Neural cell (in vitro differentiated cells): Measurements from ENCODE around the gene TEDC1. TPM values are rescaled to one million over a fixed set of nuclear protein-coding genes. Genes with fewer than 3 reads are reported as not detected.

Experiments used
- H2AFZ ChIP-seq: fragments of 200-600, 300-800 bp; sonication (generic), shearing (Covaris generic); 2 replicates; pipeline ENCODE4 v1.6.0; 2014; ENCODE audit warnings: low read depth, mild to moderate bottlenecking, antibody characterized with exemption, low read length, moderate library complexity
- H3F3A ChIP-seq: fragments of 200-600 bp; shearing (Covaris generic); 2 replicates; pipeline ENCODE4 v1.6.1; 2016; ENCODE audit warnings: mild to moderate bottlenecking, moderate library complexity, mixed read lengths, antibody characterized with exemption, low read length; ENCODE audit not compliant: insufficient read depth, poor library complexity, severe bottlenecking
- H3K27ac ChIP-seq: fragments of 200-600, 300-800 bp; sonication (generic), shearing (Covaris generic); 2 replicates; pipeline ENCODE4 v1.5.1; 2014; ENCODE audit warnings: mild to moderate bottlenecking, low read length, moderate library complexity
- H3K27me3 ChIP-seq: fragments of 300-800, 200-600 bp; sonication (generic), shearing (Covaris generic); 2 replicates; pipeline ENCODE4 v1.6.0; 2014; ENCODE audit warnings: mild to moderate bottlenecking, low read depth, low read length, moderate library complexity; ENCODE audit not compliant: insufficient read depth
- H3K36me3 ChIP-seq: fragments of 300-800, 200-600 bp; sonication (generic), shearing (Covaris generic); 2 replicates; pipeline ENCODE4 v1.5.1; 2014; ENCODE audit warnings: mild to moderate bottlenecking, antibody characterized with exemption, low read length, moderate library complexity; ENCODE audit not compliant: insufficient read depth
- H3K4me2 ChIP-seq: fragments of 300-800, 200-600 bp; sonication (generic), shearing (Covaris generic); 2 replicates; pipeline ENCODE4 v1.6.0; 2014; ENCODE audit warnings: mild to moderate bottlenecking, low read length
- H3K4me3 ChIP-seq: fragments of 300-800, 200-600 bp; sonication (generic), shearing (Covaris generic); 2 replicates; pipeline ENCODE4 v1.5.1; 2014; ENCODE audit warnings: mild to moderate bottlenecking, low read length, moderate library complexity
- H3K79me2 ChIP-seq: fragments of 200-600 bp; shearing (Covaris generic); replicated peaks from 2 replicates; pipeline ENCODE4 v1.6.0; 2014; ENCODE audit warnings: mild to moderate bottlenecking, low read length, moderate library complexity; ENCODE audit not compliant: insufficient read depth
- H3K9ac ChIP-seq: fragments of 300-800, 200-600 bp; sonication (generic), shearing (Covaris generic); 2 replicates; pipeline ENCODE4 v1.6.1; 2016; ENCODE audit warnings: mild to moderate bottlenecking, low read length, mixed read lengths
- H3K9me2 ChIP-seq: fragments of 200-600 bp; shearing (Covaris generic); 2 replicates; pipeline ENCODE4 v1.6.1; 2016; ENCODE audit warnings: mild to moderate bottlenecking, low read length, mixed read lengths; ENCODE audit not compliant: insufficient read depth
- H3K9me3 ChIP-seq: fragments of 200-600, 300-800 bp; sonication (generic), shearing (Covaris generic); 2 replicates; pipeline ENCODE4 v1.6.1; 2016; ENCODE audit warnings: mild to moderate bottlenecking, mixed run types, low read length, moderate library complexity, mixed read lengths
- H4K20me1 ChIP-seq: fragments of 200-600 bp; shearing (Covaris generic); 2 replicates; pipeline ENCODE4 v1.6.1; 2016; ENCODE audit warnings: mild to moderate bottlenecking, mixed run types; ENCODE audit not compliant: insufficient read depth
- CTCF ChIP-seq: fragments of 450-650 bp; IDR thresholded peaks from 2 replicates; pipeline ENCODE4 v1.5.1; 2014; ENCODE audit warnings: antibody characterized with exemption, mild to moderate bottlenecking, moderate library complexity; ENCODE audit not compliant: poor library complexity, severe bottlenecking
- EP300 ChIP-seq: fragments of 450-650 bp; conservative IDR thresholded peaks from 2 replicates; pipeline ENCODE4 v1.6.1; 2014; ENCODE audit warnings: antibody characterized with exemption, mild to moderate bottlenecking, moderate library complexity; ENCODE audit not compliant: poor library complexity, severe bottlenecking
- EZH2 ChIP-seq: fragments of 200-600, 300-800 bp; shearing (Covaris generic), sonication (generic); IDR thresholded peaks from 2 replicates; pipeline ENCODE4 v1.6.1; 2014; ENCODE audit warnings: antibody characterized with exemption, low read length, borderline replicate concordance, mild to moderate bottlenecking; ENCODE audit not compliant: insufficient read depth, poor library complexity, severe bottlenecking
- MXI1 ChIP-seq: fragments of 450-650 bp; conservative IDR thresholded peaks from 2 replicates; pipeline ENCODE4 v1.6.1; 2014; ENCODE audit warnings: antibody characterized with exemption, mild to moderate bottlenecking; ENCODE audit not compliant: poor library complexity, severe bottlenecking
- POLR2AphosphoS5 ChIP-seq: IDR thresholded peaks from 2 replicates; pipeline ENCODE4 v1.6.1; 2012
- RAD21 ChIP-seq: fragments of 450-650 bp; conservative IDR thresholded peaks from 2 replicates; pipeline ENCODE4 v1.6.1; 2014; ENCODE audit warnings: antibody characterized with exemption, mild to moderate bottlenecking, moderate library complexity
- REST ChIP-seq: IDR thresholded peaks from 2 replicates; pipeline ENCODE4 v1.6.1; 2012; ENCODE audit warnings: borderline replicate concordance
- SMC3 ChIP-seq: fragments of 450-650 bp; conservative IDR thresholded peaks from 2 replicates; pipeline ENCODE4 v1.6.1; 2014; ENCODE audit warnings: antibody characterized with exemption, mild to moderate bottlenecking, moderate library complexity; ENCODE audit not compliant: poor library complexity
- TAF1 ChIP-seq: IDR thresholded peaks from 2 replicates; pipeline ENCODE4 v1.6.1; 2012; ENCODE audit warnings: low read depth
- polyA plus RNA-seq: library from polyadenylated mRNA; depleted of rRNA; stranded (reverse); fragments of >200 nt; gene quantifications from 2 replicates; pipeline ENCODE4 v1.2.3, GENCODE V29; 2014

TEDC1 gene
- polyA plus RNA-seq, 1 donor from 2014 or later: 18.9 TPM

- no peaks in the 10 kb centered on the region for H3F3A ChIP-seq
- H2AFZ ChIP-seq: no peak overlapping the region
- no peak overlapping the region for H3K9ac ChIP-seq
- H3K4me3 ChIP-seq: no peak overlapping the region
- H3K9me3 ChIP-seq: no peaks in the 10 kb centered on the region
- no peaks in the 10 kb centered on the region for H3K36me3 ChIP-seq
- no peak overlapping the region for H3K4me2 ChIP-seq
- no peaks in the 10 kb centered on the region for H3K27me3 ChIP-seq
- no peaks in the 10 kb centered on the region for H3K9me2 ChIP-seq
- no peaks in the 10 kb centered on the region for H4K20me1 ChIP-seq
- TF ChIP-seq TAF1: no peak
- no peak for TF ChIP-seq RAD21
- TF ChIP-seq SMC3: no peak
- no peak for TF ChIP-seq REST
- TF ChIP-seq MXI1: no peak
- no peak for TF ChIP-seq EP300
- no peak for TF ChIP-seq EZH2
- no peak for TF ChIP-seq POLR2AphosphoS5
- TF ChIP-seq CTCF: no peak
- no peaks in the 10 kb centered on the region for H3K79me2 ChIP-seq
- H3K27ac ChIP-seq: no peak overlapping the region
Observed at GRCh38 chr14:105534586-105534985, 43.5 kb downstream of the TEDC1 start.

GRCh38 chr14:105536051-105536450 lies 45.0 kb downstream of the TEDC1 start:
- H3K27ac ChIP-seq: no peak overlapping the region
- no peaks in the 10 kb centered on the region for H3K9me2 ChIP-seq
- H3K79me2 ChIP-seq: no peaks in the 10 kb centered on the region
- no peaks in the 10 kb centered on the region for H3F3A ChIP-seq
- H4K20me1 ChIP-seq: no peaks in the 10 kb centered on the region
- H3K36me3 ChIP-seq: no peaks in the 10 kb centered on the region
- no peak overlapping the region for H3K4me3 ChIP-seq
- H3K4me2 ChIP-seq: no peak overlapping the region
- no peak overlapping the region for H3K9ac ChIP-seq
- TF ChIP-seq EP300 (no peak), SMC3 (no peak), TAF1 (no peak), CTCF (no peak), REST (no peak), MXI1 (no peak), POLR2AphosphoS5 (no peak), EZH2 (no peak), RAD21 (no peak)
- H2AFZ ChIP-seq: no peak overlapping the region
- H3K9me3 ChIP-seq: no peaks in the 10 kb centered on the region
- H3K27me3 ChIP-seq: no peaks in the 10 kb centered on the region
